ENCODE data around the gene NEUROD4.

DNA sequence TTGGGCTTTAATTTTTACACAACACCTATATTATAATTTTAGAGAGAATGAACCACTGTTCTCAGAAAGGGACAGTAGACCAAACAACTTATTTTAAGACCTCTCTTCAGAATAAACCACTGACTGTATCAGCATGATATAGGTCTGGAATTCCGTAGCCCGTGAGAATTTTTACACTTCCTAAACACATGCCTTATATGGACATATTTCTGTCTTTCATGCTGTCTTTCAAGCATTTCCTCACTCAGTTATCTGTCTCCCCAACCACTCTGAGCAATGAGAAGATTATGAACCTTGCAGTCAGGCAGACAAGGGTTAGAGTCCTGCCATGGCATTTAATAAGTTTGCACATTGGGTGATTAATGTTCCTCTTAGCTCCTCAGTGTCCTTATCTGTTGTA lies 17.4 kb upstream of the NEUROD4 start:
- TF ChIP-seq, protein P1, sequence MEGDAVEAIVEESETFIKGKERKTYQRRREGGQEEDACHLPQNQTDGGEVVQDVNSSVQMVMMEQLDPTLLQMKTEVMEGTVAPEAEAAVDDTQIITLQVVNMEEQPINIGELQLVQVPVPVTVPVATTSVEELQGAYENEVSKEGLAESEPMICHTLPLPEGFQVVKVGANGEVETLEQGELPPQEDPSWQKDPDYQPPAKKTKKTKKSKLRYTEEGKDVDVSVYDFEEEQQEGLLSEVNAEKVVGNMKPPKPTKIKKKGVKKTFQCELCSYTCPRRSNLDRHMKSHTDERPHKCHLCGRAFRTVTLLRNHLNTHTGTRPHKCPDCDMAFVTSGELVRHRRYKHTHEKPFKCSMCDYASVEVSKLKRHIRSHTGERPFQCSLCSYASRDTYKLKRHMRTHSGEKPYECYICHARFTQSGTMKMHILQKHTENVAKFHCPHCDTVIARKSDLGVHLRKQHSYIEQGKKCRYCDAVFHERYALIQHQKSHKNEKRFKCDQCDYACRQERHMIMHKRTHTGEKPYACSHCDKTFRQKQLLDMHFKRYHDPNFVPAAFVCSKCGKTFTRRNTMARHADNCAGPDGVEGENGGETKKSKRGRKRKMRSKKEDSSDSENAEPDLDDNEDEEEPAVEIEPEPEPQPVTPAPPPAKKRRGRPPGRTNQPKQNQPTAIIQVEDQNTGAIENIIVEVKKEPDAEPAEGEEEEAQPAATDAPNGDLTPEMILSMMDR (conservative IDR thresholded peaks at IDR 0.05; ENCODE audit: low read length) = no peak
- no peak for TF ChIP-seq EZH2phosphoT487 (IDR thresholded peaks at IDR 0.05; ENCODE audit: borderline replicate concordance, low read depth, low read length)
